ENCODE results near the gene PIK3R1. TPM values are rescaled to one million over a fixed set of nuclear protein-coding genes. Genes with fewer than 3 reads are reported as not detected.

Gene PIK3R1
- total RNA-seq, 1 experiment from 2014 or later, result 151 TPM

DNA sequence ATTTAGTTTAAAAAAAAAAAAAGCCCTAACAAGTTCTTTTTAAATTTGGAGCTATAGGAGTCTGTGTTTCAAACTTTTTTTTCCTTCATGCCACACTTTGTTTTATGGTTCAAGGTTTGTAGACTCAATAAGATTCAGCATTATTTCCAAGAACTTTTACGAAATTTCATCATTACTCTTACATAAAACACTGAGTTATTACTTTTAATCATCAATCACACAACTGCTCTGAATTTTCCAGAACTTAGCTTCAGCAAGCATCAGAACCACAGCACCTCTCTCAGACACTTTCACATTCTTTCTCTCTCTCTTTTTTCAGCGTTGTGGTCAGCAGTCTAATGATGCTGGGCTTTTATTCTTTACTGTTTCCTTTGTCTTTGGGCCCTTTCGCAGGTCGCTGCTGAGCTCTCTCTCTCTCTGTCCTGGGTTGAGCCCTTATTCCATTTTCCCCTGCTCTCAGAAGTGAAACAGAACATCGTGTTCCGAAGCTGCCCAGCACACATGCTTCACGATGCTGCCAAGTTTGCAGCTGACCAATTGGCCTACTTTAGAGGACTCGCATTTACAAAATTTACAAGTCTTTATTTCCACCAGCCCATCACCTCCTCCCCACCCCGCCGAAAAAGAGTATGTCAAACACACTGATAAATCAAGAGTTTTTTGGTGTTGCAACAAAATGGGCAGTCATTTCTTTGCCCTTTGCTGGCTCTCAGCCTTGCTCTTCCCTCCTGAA lies 44.6 kb upstream of the PIK3R1 start:
- Mint-ChIP-seq H3K4me3 (ENCODE audit: unreplicated experiment) (peak overlapping the region; percentile 28), H3K27me3 (ENCODE audit: insufficient read depth, unreplicated experiment) (no peaks in the 10 kb centered on the region), H3K36me3 (ENCODE audit: insufficient read depth, unreplicated experiment) (no peaks in the 10 kb centered on the region), H3K9me3 (ENCODE audit: unreplicated experiment) (no peaks in the 10 kb centered on the region), H3K4me1 (ENCODE audit: insufficient read depth, unreplicated experiment) (peaks cover 7% of the 10 kb centered on the region), H3K27ac (ENCODE audit: low read depth, unreplicated experiment) (no peak overlapping the region)
- TF ChIP-seq, protein P1, sequence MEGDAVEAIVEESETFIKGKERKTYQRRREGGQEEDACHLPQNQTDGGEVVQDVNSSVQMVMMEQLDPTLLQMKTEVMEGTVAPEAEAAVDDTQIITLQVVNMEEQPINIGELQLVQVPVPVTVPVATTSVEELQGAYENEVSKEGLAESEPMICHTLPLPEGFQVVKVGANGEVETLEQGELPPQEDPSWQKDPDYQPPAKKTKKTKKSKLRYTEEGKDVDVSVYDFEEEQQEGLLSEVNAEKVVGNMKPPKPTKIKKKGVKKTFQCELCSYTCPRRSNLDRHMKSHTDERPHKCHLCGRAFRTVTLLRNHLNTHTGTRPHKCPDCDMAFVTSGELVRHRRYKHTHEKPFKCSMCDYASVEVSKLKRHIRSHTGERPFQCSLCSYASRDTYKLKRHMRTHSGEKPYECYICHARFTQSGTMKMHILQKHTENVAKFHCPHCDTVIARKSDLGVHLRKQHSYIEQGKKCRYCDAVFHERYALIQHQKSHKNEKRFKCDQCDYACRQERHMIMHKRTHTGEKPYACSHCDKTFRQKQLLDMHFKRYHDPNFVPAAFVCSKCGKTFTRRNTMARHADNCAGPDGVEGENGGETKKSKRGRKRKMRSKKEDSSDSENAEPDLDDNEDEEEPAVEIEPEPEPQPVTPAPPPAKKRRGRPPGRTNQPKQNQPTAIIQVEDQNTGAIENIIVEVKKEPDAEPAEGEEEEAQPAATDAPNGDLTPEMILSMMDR (IDR thresholded peaks at IDR 0.05; ENCODE audit: unreplicated experiment), result no peak
- BruUV-seq (replicated peaks), result no TSS peak
- CTCF ChIA-PET, result interaction anchor here (0.6 kb wide), 3 partner anchors 17 to 123 kb away, joined by 3 read pairs; no protein-coding TSS in a partner anchor
- POLR2A ChIA-PET, result interaction anchor here (0.6 to 1.0 kb wide), 2 partner anchors 68 to 870 kb away, joined by 3 read pairs; no protein-coding TSS in a partner anchor
- intact Hi-C loops (cut with micrococcal nuclease), result no loop called here
- DNase-seq (ENCODE audit: unreplicated experiment), result no peak

DNA sequence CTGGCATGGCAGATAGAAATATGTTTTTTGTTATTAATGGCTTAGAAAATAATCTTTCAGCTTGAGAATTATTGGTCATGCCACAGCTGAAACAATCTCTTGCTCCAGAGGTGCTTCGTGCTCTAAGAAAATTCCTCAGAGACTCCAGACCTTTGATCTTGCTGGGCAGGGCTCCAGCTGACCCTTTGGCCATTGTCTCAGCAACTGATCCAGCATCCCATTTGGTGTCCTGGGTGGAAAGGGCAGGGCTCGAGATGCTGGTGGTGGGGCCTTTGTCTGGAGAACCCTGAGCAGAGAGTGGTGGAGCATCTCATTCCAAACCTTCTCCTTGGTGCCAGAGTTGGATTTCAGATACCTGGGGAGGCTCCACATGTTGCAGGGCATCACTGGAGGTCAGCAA lies 43.2 kb upstream of the PIK3R1 start:
- Mint-ChIP-seq H3K9me3 (ENCODE audit: unreplicated experiment) (peaks cover 2% of the 10 kb centered on the region), H3K4me1 (ENCODE audit: insufficient read depth, unreplicated experiment) (peaks cover 13% of the 10 kb centered on the region), H3K4me3 (ENCODE audit: unreplicated experiment) (no peak overlapping the region), H3K27ac (ENCODE audit: low read depth, unreplicated experiment) (no peak overlapping the region), H3K36me3 (ENCODE audit: insufficient read depth, unreplicated experiment) (no peaks in the 10 kb centered on the region), H3K27me3 (ENCODE audit: insufficient read depth, unreplicated experiment) (no peaks in the 10 kb centered on the region)
- intact Hi-C loops (cut with micrococcal nuclease), result no loop called here
- TF ChIP-seq, protein P1 (IDR thresholded peaks at IDR 0.05; ENCODE audit: unreplicated experiment), result no peak
- ChIA-PET CTCF (interaction anchor here (0.5 to 0.8 kb wide), 2 partner anchors 12 to 46 kb away, joined by 3 read pairs; no protein-coding TSS in a partner anchor), POLR2A (interaction anchor here (0.7 to 0.9 kb wide), 2 partner anchors 9 to 45 kb away, joined by 3 read pairs; no protein-coding TSS in a partner anchor)
- BruUV-seq (replicated peaks), result no TSS peak
- no peak for DNase-seq (ENCODE audit: unreplicated experiment)

DNA sequence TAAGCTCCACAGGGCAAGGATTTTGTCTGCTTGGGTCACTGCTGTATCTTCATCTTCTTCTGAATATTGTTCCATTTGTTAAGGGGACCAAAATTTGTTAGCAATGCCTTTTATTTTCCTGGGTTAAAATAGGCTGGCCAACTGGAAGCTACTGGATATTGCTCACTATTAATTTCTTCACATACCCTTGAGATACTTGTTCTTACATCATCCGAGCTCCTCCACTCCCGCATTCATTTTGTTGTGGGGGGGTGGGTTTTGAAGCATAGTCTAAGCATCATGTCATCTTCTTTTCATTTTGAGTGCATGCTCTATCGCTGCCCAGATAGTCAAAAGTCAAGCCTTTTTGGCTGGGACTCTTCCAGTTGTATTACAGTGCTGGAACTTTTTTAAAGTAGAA lies 42.5 kb upstream of the PIK3R1 start:
- no peak for DNase-seq (ENCODE audit: unreplicated experiment)
- H3K36me3 Mint-ChIP-seq (ENCODE audit: insufficient read depth, unreplicated experiment), result no peaks in the 10 kb centered on the region
- H3K9me3 Mint-ChIP-seq (ENCODE audit: unreplicated experiment), result peaks cover 7% of the 10 kb centered on the region
- no TSS peak for BruUV-seq (replicated peaks)
- no peak overlapping the region for H3K27ac Mint-ChIP-seq (ENCODE audit: low read depth, unreplicated experiment)
- H3K4me3 Mint-ChIP-seq (ENCODE audit: unreplicated experiment), result no peak overlapping the region
- TF ChIP-seq, protein P1 (IDR thresholded peaks at IDR 0.05; ENCODE audit: unreplicated experiment), result no peak
- H3K27me3 Mint-ChIP-seq (ENCODE audit: insufficient read depth, unreplicated experiment), result no peaks in the 10 kb centered on the region
- intact Hi-C loops (cut with micrococcal nuclease), result no loop called here
- POLR2A ChIA-PET, result interaction anchor here (0.7 to 1.3 kb wide), 3 partner anchors 10 to 44 kb away, joined by 3 to 5 read pairs (median 3); no protein-coding TSS in a partner anchor
- CTCF ChIA-PET, result interaction anchor here (0.6 to 0.8 kb wide), 2 partner anchors 47 to 1007 kb away, joined by 3 read pairs; no protein-coding TSS in a partner anchor
- H3K4me1 Mint-ChIP-seq (ENCODE audit: insufficient read depth, unreplicated experiment), result peaks cover 16% of the 10 kb centered on the region

DNA sequence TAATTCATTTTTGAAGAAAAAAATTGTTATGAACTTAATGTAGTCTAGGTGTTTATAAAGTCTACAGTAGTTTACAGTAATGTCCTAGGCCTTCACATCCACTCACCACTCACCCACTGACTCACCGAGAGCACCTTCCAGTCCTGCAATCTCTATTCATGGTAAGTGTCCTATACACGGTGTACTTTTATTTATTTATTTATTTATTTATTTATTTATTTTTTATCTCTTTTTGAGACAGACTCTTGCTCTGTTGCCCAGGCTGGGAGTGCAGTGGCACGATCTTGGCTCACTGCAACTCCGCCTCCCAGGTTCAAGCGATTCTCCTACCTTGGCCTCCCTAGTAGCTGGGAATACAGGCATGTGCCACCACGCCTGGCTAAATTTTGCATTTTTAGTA lies 39.3 kb upstream of the PIK3R1 start:
- peaks cover 17% of the 10 kb centered on the region for H3K4me1 Mint-ChIP-seq (ENCODE audit: insufficient read depth, unreplicated experiment)
- no peaks in the 10 kb centered on the region for H3K36me3 Mint-ChIP-seq (ENCODE audit: insufficient read depth, unreplicated experiment)
- TF ChIP-seq, protein P1 (IDR thresholded peaks at IDR 0.05; ENCODE audit: unreplicated experiment), result no peak
- CTCF ChIA-PET, result interaction anchor here (0.7 kb wide), 1 partner anchor 1375 kb away, joined by 3 read pairs; no protein-coding TSS in a partner anchor
- H3K4me3 Mint-ChIP-seq (ENCODE audit: unreplicated experiment), result no peak overlapping the region
- H3K9me3 Mint-ChIP-seq (ENCODE audit: unreplicated experiment), result peaks cover 7% of the 10 kb centered on the region
- no TSS peak for BruUV-seq (replicated peaks)
- intact Hi-C loops (cut with micrococcal nuclease), result no loop called here
- POLR2A ChIA-PET, result interaction anchor here (0.7 to 1.1 kb wide), 2 partner anchors 13 to 38 kb away, joined by 3 to 4 read pairs; no protein-coding TSS in a partner anchor
- no peaks in the 10 kb centered on the region for H3K27me3 Mint-ChIP-seq (ENCODE audit: insufficient read depth, unreplicated experiment)
- H3K27ac Mint-ChIP-seq (ENCODE audit: low read depth, unreplicated experiment), result no peak overlapping the region
- no peak for DNase-seq (ENCODE audit: unreplicated experiment)

All from MCF 10A (cell line).